Neural cell (in vitro differentiated cells): Measurements from ENCODE around the gene KCNK15. TPM values are rescaled to one million over a fixed set of nuclear protein-coding genes. Genes with fewer than 3 reads are reported as not detected.

Experiments
- H2AFZ ChIP-seq: fragments of 200-600, 300-800 bp; sonication (generic), shearing (Covaris generic); 2 replicates; pipeline ENCODE4 v1.6.0; 2014; ENCODE audit warnings: low read depth, mild to moderate bottlenecking, antibody characterized with exemption, low read length, moderate library complexity
- H3F3A ChIP-seq: fragments of 200-600 bp; shearing (Covaris generic); 2 replicates; pipeline ENCODE4 v1.6.1; 2016; ENCODE audit warnings: mild to moderate bottlenecking, moderate library complexity, mixed read lengths, antibody characterized with exemption, low read length; ENCODE audit not compliant: insufficient read depth, poor library complexity, severe bottlenecking
- H3K27ac ChIP-seq: fragments of 200-600, 300-800 bp; sonication (generic), shearing (Covaris generic); 2 replicates; pipeline ENCODE4 v1.5.1; 2014; ENCODE audit warnings: mild to moderate bottlenecking, low read length, moderate library complexity
- H3K27me3 ChIP-seq: fragments of 300-800, 200-600 bp; sonication (generic), shearing (Covaris generic); 2 replicates; pipeline ENCODE4 v1.6.0; 2014; ENCODE audit warnings: mild to moderate bottlenecking, low read depth, low read length, moderate library complexity; ENCODE audit not compliant: insufficient read depth
- H3K36me3 ChIP-seq: fragments of 300-800, 200-600 bp; sonication (generic), shearing (Covaris generic); 2 replicates; pipeline ENCODE4 v1.5.1; 2014; ENCODE audit warnings: mild to moderate bottlenecking, antibody characterized with exemption, low read length, moderate library complexity; ENCODE audit not compliant: insufficient read depth
- H3K4me2 ChIP-seq: fragments of 300-800, 200-600 bp; sonication (generic), shearing (Covaris generic); 2 replicates; pipeline ENCODE4 v1.6.0; 2014; ENCODE audit warnings: mild to moderate bottlenecking, low read length
- H3K4me3 ChIP-seq: fragments of 300-800, 200-600 bp; sonication (generic), shearing (Covaris generic); 2 replicates; pipeline ENCODE4 v1.5.1; 2014; ENCODE audit warnings: mild to moderate bottlenecking, low read length, moderate library complexity
- H3K79me2 ChIP-seq: fragments of 200-600 bp; shearing (Covaris generic); replicated peaks from 2 replicates; pipeline ENCODE4 v1.6.0; 2014; ENCODE audit warnings: mild to moderate bottlenecking, low read length, moderate library complexity; ENCODE audit not compliant: insufficient read depth
- H3K9ac ChIP-seq: fragments of 300-800, 200-600 bp; sonication (generic), shearing (Covaris generic); 2 replicates; pipeline ENCODE4 v1.6.1; 2016; ENCODE audit warnings: mild to moderate bottlenecking, low read length, mixed read lengths
- H3K9me2 ChIP-seq: fragments of 200-600 bp; shearing (Covaris generic); 2 replicates; pipeline ENCODE4 v1.6.1; 2016; ENCODE audit warnings: mild to moderate bottlenecking, low read length, mixed read lengths; ENCODE audit not compliant: insufficient read depth
- H3K9me3 ChIP-seq: fragments of 200-600, 300-800 bp; sonication (generic), shearing (Covaris generic); 2 replicates; pipeline ENCODE4 v1.6.1; 2016; ENCODE audit warnings: mild to moderate bottlenecking, mixed run types, low read length, moderate library complexity, mixed read lengths
- H4K20me1 ChIP-seq: fragments of 200-600 bp; shearing (Covaris generic); 2 replicates; pipeline ENCODE4 v1.6.1; 2016; ENCODE audit warnings: mild to moderate bottlenecking, mixed run types; ENCODE audit not compliant: insufficient read depth
- CTCF ChIP-seq: fragments of 450-650 bp; IDR thresholded peaks from 2 replicates; pipeline ENCODE4 v1.5.1; 2014; ENCODE audit warnings: antibody characterized with exemption, mild to moderate bottlenecking, moderate library complexity; ENCODE audit not compliant: poor library complexity, severe bottlenecking
- EP300 ChIP-seq: fragments of 450-650 bp; conservative IDR thresholded peaks from 2 replicates; pipeline ENCODE4 v1.6.1; 2014; ENCODE audit warnings: antibody characterized with exemption, mild to moderate bottlenecking, moderate library complexity; ENCODE audit not compliant: poor library complexity, severe bottlenecking
- EZH2 ChIP-seq: fragments of 200-600, 300-800 bp; shearing (Covaris generic), sonication (generic); IDR thresholded peaks from 2 replicates; pipeline ENCODE4 v1.6.1; 2014; ENCODE audit warnings: antibody characterized with exemption, low read length, borderline replicate concordance, mild to moderate bottlenecking; ENCODE audit not compliant: insufficient read depth, poor library complexity, severe bottlenecking
- MXI1 ChIP-seq: fragments of 450-650 bp; conservative IDR thresholded peaks from 2 replicates; pipeline ENCODE4 v1.6.1; 2014; ENCODE audit warnings: antibody characterized with exemption, mild to moderate bottlenecking; ENCODE audit not compliant: poor library complexity, severe bottlenecking
- POLR2AphosphoS5 ChIP-seq: IDR thresholded peaks from 2 replicates; pipeline ENCODE4 v1.6.1; 2012
- RAD21 ChIP-seq: fragments of 450-650 bp; conservative IDR thresholded peaks from 2 replicates; pipeline ENCODE4 v1.6.1; 2014; ENCODE audit warnings: antibody characterized with exemption, mild to moderate bottlenecking, moderate library complexity
- REST ChIP-seq: IDR thresholded peaks from 2 replicates; pipeline ENCODE4 v1.6.1; 2012; ENCODE audit warnings: borderline replicate concordance
- SMC3 ChIP-seq: fragments of 450-650 bp; conservative IDR thresholded peaks from 2 replicates; pipeline ENCODE4 v1.6.1; 2014; ENCODE audit warnings: antibody characterized with exemption, mild to moderate bottlenecking, moderate library complexity; ENCODE audit not compliant: poor library complexity
- TAF1 ChIP-seq: IDR thresholded peaks from 2 replicates; pipeline ENCODE4 v1.6.1; 2012; ENCODE audit warnings: low read depth
- polyA plus RNA-seq: library from polyadenylated mRNA; depleted of rRNA; stranded (reverse); fragments of >200 nt; gene quantifications from 2 replicates; pipeline ENCODE4 v1.2.3, GENCODE V29; 2014

KCNK15 gene
- polyA plus RNA-seq, 1 donor from 2014 or later: not detected

GRCh38 chr20:44736170-44737021, 9.3 kb upstream of the KCNK15 start:
- Histone ChIP-seq H3K9me2 (no peaks in the 10 kb centered on the region), H3F3A (no peaks in the 10 kb centered on the region), H2AFZ (no peak overlapping the region), H3K9me3 (no peaks in the 10 kb centered on the region), H3K9ac (no peak overlapping the region), H3K4me2 (no peak overlapping the region), H3K27ac (no peak overlapping the region), H3K4me3 (no peak overlapping the region), H3K27me3 (no peaks in the 10 kb centered on the region), H4K20me1 (no peaks in the 10 kb centered on the region), H3K36me3 (no peaks in the 10 kb centered on the region), H3K79me2 (no peaks in the 10 kb centered on the region)
- TF ChIP-seq RAD21: no peak
- TF ChIP-seq TAF1: no peak
- no peak for TF ChIP-seq EP300
- no peak for TF ChIP-seq REST
- no peak for TF ChIP-seq MXI1
- no peak for TF ChIP-seq SMC3
- no peak for TF ChIP-seq EZH2
- no peak for TF ChIP-seq CTCF
- no peak for TF ChIP-seq POLR2AphosphoS5

GRCh38 chr20:44737116-44737515, 8.5 kb upstream of the KCNK15 start:
- Histone ChIP-seq H2AFZ (no peak overlapping the region), H4K20me1 (no peaks in the 10 kb centered on the region), H3K79me2 (no peaks in the 10 kb centered on the region), H3K4me2 (no peak overlapping the region), H3F3A (no peaks in the 10 kb centered on the region), H3K36me3 (no peaks in the 10 kb centered on the region), H3K4me3 (no peak overlapping the region), H3K27ac (no peak overlapping the region), H3K9ac (no peak overlapping the region), H3K9me3 (no peaks in the 10 kb centered on the region), H3K27me3 (no peaks in the 10 kb centered on the region), H3K9me2 (no peaks in the 10 kb centered on the region)
- TF ChIP-seq CTCF: no peak
- TF ChIP-seq SMC3: no peak
- TF ChIP-seq TAF1: no peak
- TF ChIP-seq EZH2: no peak
- TF ChIP-seq REST: no peak
- TF ChIP-seq MXI1: no peak
- no peak for TF ChIP-seq RAD21
- TF ChIP-seq EP300: no peak
- no peak for TF ChIP-seq POLR2AphosphoS5
